Stimulated activated CD8-positive, alpha-beta memory T cell treated with anti-CD3 and anti-CD28 coated beads, Interleukin-12 subunit alpha, Interleukin-12 subunit beta, amount 100 ng/mL, for 24 hours (primary cell): ENCODE results near the gene NBEA.
"Not testable (repeated sequence)": the region's sequence is repeated elsewhere in the genome, so short reads cannot be mapped to it uniquely, and the experiment has no call there.

Source experiments
- DNase-seq: peaks from one replicate; pipeline ENCODE4 v3.0.0-alpha.2; 2020; ENCODE audit errors: extremely low read depth

Gene NBEA

GRCh38 chr13:34941835-34942731 lies at the start of gene NBEA:
NBEA (plus strand) TSS chr13:34942270; CDS start chr13:34942821, 551 bp downstream.
- DNase-seq, result peak; percentile 51

- DNase-seq, result no peak
These were observed 47.3 kb upstream of the NBEA start for GRCh38 chr13:34894756-34895155.

- DNase-seq, result no peak
These were observed 44.9 kb upstream of the NBEA start for GRCh38 chr13:34897220-34897619.

GRCh38 chr13:34899888-34900287 lies 42.2 kb upstream of the NBEA start:
- no peak for DNase-seq

- DNase-seq, result no peak
These were observed 41.8 kb upstream of the NBEA start for GRCh38 chr13:34900288-34900739.

GRCh38 chr13:34901572-34901971 lies 40.5 kb upstream of the NBEA start:
- no peak for DNase-seq

- no peak for DNase-seq
These were observed 30.9 kb upstream of the NBEA start for GRCh38 chr13:34911159-34911558.

GRCh38 chr13:34913040-34913439 lies 29.0 kb upstream of the NBEA start:
- no peak for DNase-seq

GRCh38 chr13:34914416-34914815 lies 27.7 kb upstream of the NBEA start:
- DNase-seq, result no peak

- no peak for DNase-seq
These were observed 15.6 kb upstream of the NBEA start for GRCh38 chr13:34926508-34926907.

GRCh38 chr13:34928676-34929075 lies 13.4 kb upstream of the NBEA start:
- DNase-seq, result not testable (repeated sequence)

- DNase-seq, result no peak
These were observed 10.5 kb upstream of the NBEA start for GRCh38 chr13:34931572-34931971.

GRCh38 chr13:34933349-34933748 lies 8.7 kb upstream of the NBEA start:
- DNase-seq, result no peak

- DNase-seq, result no peak
These were observed 8.3 kb upstream of the NBEA start for GRCh38 chr13:34933786-34934185.

GRCh38 chr13:34935841-34936240 lies 6.2 kb upstream of the NBEA start:
- no peak for DNase-seq

- no peak for DNase-seq
These were observed 2.3 kb upstream of the NBEA start for GRCh38 chr13:34939771-34940170.

GRCh38 chr13:34941436-34941834 lies 635 bp upstream of the NBEA start:
- no peak for DNase-seq

GRCh38 chr13:34942732-34943435 lies 814 bp downstream of the NBEA start:
- no peak for DNase-seq

- no peak for DNase-seq
These were observed 1.6 kb downstream of the NBEA start for GRCh38 chr13:34943436-34944273.

GRCh38 chr13:34944274-34944634 lies 2.2 kb downstream of the NBEA start:
- DNase-seq, result no peak

- no peak for DNase-seq
These were observed 2.7 kb downstream of the NBEA start for GRCh38 chr13:34944751-34945150.

GRCh38 chr13:34951528-34951927 lies 9.5 kb downstream of the NBEA start:
- no peak for DNase-seq
